ENCODE results near the gene XPO6. TPM values are rescaled to one million over a fixed set of nuclear protein-coding genes. Genes with fewer than 3 reads are reported as not detected.

The XPO6 gene
- total RNA-seq, 1 donor = 105 TPM

DNA sequence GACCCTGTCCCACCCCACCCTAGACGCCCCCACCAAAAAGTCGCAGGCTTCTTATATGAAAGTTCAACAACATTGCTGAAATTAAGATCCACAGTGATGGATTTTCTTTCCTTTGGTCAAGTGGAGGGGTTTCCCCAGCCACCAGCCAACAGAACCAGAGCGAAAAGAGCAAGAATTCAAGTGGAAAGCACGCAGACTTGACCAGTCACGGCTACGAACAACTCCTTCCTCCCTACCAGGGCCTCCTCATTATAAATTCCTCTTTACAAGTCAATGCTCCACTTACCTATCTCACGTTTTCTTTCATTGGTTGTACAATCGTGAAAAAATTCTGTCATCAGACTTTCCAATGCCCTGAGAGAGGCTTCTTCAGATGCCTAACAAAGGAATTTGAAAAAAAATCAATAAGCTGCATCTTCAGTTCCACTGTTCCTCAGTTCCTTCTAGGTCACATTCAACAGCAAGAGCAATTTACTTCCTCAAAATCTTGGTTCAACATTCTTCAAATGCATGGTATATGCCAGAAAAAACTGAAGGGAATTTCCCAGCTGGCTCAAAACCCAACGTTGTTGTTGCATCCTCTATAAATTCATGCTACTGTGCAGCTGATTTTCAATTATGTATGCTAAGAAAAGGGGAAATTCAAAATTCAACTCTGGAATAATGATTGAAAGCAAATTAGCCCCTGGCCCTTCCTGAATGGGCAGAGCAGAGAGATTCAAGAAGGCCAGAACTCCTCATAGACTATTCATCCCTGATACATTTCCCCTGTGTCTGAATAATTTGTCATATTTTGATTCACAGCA is 30.9 kb downstream of the XPO6 start:
- TF ChIP-seq, protein P1, sequence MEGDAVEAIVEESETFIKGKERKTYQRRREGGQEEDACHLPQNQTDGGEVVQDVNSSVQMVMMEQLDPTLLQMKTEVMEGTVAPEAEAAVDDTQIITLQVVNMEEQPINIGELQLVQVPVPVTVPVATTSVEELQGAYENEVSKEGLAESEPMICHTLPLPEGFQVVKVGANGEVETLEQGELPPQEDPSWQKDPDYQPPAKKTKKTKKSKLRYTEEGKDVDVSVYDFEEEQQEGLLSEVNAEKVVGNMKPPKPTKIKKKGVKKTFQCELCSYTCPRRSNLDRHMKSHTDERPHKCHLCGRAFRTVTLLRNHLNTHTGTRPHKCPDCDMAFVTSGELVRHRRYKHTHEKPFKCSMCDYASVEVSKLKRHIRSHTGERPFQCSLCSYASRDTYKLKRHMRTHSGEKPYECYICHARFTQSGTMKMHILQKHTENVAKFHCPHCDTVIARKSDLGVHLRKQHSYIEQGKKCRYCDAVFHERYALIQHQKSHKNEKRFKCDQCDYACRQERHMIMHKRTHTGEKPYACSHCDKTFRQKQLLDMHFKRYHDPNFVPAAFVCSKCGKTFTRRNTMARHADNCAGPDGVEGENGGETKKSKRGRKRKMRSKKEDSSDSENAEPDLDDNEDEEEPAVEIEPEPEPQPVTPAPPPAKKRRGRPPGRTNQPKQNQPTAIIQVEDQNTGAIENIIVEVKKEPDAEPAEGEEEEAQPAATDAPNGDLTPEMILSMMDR (IDR thresholded peaks at IDR 0.05; ENCODE audit: insufficient read depth, low read depth, low read length) = no peak
- DNase-seq (ENCODE audit: low read depth) = no peak
- H3K4me3 ChIP-seq (ENCODE audit: low read depth, low read length) = no peak overlapping the region

DNA sequence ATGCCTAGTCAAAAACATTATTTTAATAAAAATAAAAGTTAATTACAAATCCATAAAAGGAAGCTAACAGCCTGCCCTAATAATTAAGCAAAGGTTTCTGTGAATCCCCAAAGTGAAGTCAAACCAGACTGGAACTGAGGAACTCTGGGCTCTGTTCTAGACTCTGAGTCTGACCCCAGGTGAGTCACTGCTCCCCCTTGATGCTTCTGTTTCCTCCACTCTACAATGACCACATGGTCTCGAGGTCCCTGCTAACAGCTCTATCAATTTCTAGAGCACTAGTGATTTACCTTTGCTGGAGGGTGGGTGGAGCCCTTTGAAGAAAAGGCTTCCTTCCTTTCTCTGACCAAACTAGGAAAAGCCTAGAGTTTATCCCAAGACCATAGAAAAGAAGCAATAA is 32.4 kb downstream of the XPO6 start:
- TF ChIP-seq, protein P1 (IDR thresholded peaks at IDR 0.05; ENCODE audit: insufficient read depth, low read depth, low read length) = no peak
- DNase-seq (ENCODE audit: low read depth) = no peak
- H3K4me3 ChIP-seq (ENCODE audit: low read depth, low read length) = no peak overlapping the region

DNA sequence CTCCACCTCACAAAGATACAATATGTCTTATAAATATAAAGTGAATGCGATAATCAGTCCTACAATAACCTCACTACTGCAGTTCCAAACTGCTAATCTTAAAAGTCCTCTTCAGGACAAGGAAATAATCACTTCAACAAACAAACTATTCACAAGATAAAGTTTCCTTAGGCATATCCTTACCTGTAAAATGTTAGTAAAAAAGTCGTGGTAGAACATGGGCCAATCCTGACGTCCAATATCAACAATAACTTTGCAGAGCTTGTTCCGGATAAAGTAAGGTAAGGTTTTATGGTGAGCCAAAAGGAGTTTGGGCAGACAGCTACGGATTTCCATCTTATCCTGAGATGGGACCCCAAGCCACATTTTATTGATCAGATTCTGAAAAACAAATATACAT is 36.0 kb downstream of the XPO6 start:
- TF ChIP-seq, protein P1 (IDR thresholded peaks at IDR 0.05; ENCODE audit: insufficient read depth, low read depth, low read length) = no peak
- no peak for DNase-seq (ENCODE audit: low read depth)
- no peak overlapping the region for H3K4me3 ChIP-seq (ENCODE audit: low read depth, low read length)

DNA sequence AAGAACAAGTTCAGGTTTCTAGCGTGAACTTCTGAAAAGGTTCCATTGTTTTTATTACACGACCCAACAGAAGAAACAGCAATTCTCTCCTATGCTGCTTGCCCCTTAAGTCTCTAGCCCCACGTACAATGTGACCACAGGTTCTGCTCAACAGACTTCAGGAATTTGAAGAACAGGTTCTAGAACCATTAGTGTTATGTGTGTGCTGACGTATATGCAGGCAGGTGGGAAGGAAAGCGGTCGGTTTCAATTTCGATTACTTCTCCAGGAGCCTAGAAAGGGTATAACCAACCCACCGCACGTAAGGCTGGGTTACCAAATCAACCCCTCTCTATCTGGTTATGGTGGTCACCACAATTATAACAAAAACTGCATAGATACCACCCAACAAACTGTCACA is 39.4 kb downstream of the XPO6 start:
- H3K4me3 ChIP-seq (ENCODE audit: low read depth, low read length) = no peak overlapping the region
- TF ChIP-seq, protein P1 (IDR thresholded peaks at IDR 0.05; ENCODE audit: insufficient read depth, low read depth, low read length) = no peak
- DNase-seq (ENCODE audit: low read depth) = no peak

DNA sequence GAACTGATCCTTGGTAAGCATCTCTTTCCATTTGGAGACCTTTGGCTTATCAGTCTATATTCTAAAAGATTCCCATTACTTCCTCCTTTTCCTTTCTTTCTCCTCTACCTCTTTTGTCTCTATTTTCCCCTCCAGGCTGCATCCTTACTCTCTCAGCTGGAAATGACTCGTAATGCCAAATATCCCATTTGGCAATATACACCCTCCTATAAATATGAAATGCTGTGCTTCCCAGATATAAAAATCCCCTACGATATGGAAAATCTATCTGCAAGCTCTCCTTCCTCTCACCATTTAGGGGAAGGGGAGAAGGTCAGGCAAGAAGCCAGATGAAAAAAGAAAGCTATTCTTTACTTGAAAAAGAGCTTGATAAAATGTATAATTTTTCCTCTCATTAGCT is 39.9 kb downstream of the XPO6 start:
- DNase-seq (ENCODE audit: low read depth) = no peak
- no peak overlapping the region for H3K4me3 ChIP-seq (ENCODE audit: low read depth, low read length)
- TF ChIP-seq, protein P1 (IDR thresholded peaks at IDR 0.05; ENCODE audit: insufficient read depth, low read depth, low read length) = no peak

DNA sequence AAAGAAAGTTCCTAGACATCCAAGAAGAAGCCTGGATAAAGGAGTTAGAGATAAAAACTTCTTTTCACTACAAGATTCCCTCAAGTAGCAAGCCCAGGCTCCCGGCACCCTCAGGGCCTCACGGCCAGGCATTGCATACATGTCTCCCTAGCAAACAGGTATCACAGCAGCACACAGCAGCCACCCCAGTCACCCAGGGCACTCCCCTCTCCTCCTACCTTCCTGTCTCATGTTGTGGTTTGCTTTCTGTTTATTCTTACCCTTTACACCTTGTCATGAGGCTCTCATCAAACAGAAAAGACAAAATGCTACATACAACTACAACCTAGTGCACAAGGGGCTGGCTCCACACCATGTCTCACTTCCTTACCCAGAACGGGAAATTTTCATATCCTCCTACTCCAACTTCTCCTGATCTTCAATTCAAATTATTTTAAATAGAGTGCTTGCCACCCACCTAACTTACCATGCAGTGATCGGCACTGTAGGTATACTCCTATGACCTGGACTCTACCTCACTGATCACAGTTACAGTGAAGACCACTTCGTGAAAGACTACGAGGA is 42.7 kb downstream of the XPO6 start:
- TF ChIP-seq, protein P1 (IDR thresholded peaks at IDR 0.05; ENCODE audit: insufficient read depth, low read depth, low read length) = no peak
- no peak for DNase-seq (ENCODE audit: low read depth)
- no peak overlapping the region for H3K4me3 ChIP-seq (ENCODE audit: low read depth, low read length)

All from fibroblast of villous mesenchyme (primary cell).